Daoy (cell line): ENCODE results near the gene CRABP2. TPM values are rescaled to one million over a fixed set of nuclear protein-coding genes. Genes with fewer than 3 reads are reported as not detected.

ENCODE experiments used
- DNase-seq: peaks from one replicate; pipeline ENCODE4 v3.0.0-alpha.2; 2015; ENCODE audit warnings: low read depth
- total RNA-seq: library from RNA; depleted of rRNA; stranded (reverse); fragments of >200 nt; shearing (Covaris generic); gene quantifications from 2 replicates; pipeline ENCODE4 v1.2.3, GENCODE V29; 2014

CRABP2 gene
- total RNA-seq, 1 experiment from 2014 or later, result 21.4 TPM

- DNase-seq, result peak; percentile 77
These were observed 13.5 kb downstream of the CRABP2 start for GRCh38 chr1:156691665-156692440.

GRCh38 chr1:156691191-156691590 lies 14.2 kb downstream of the CRABP2 start:
- DNase-seq, result no peak

GRCh38 chr1:156690675-156691036 lies 14.7 kb downstream of the CRABP2 start:
- DNase-seq, result no peak

GRCh38 chr1:156689953-156690674 lies 15.3 kb downstream of the CRABP2 start:
- DNase-seq, result peak; percentile 38

- peak; percentile 90 for DNase-seq
These were observed 16.1 kb downstream of the CRABP2 start for GRCh38 chr1:156689035-156689952.

- peak; percentile 72 for DNase-seq
These were observed 21.1 kb downstream of the CRABP2 start for GRCh38 chr1:156684227-156684782.

- DNase-seq, result no peak
These were observed 23.1 kb downstream of the CRABP2 start for GRCh38 chr1:156682166-156682890.

GRCh38 chr1:156681196-156681960 lies 24.0 kb downstream of the CRABP2 start:
- DNase-seq, result no peak

GRCh38 chr1:156680056-156680455 lies 25.3 kb downstream of the CRABP2 start:
- no peak for DNase-seq

GRCh38 chr1:156677616-156678596 lies 27.5 kb downstream of the CRABP2 start:
- DNase-seq, result peak; percentile 84

GRCh38 chr1:156676820-156677615 lies 28.4 kb downstream of the CRABP2 start, which contains the start of gene NES:
Gene NES, minus strand, starts transcription at chr1:156677407. Its CDS starts 143 bp downstream, at chr1:156677264.
- DNase-seq, result no peak

- no peak for DNase-seq
These were observed 29.1 kb downstream of the CRABP2 start for GRCh38 chr1:156676114-156676819.

- no peak for DNase-seq
These were observed 29.9 kb downstream of the CRABP2 start for GRCh38 chr1:156675210-156676113.

- peak; percentile 76 for DNase-seq
These were observed 31.8 kb downstream of the CRABP2 start for GRCh38 chr1:156673387-156674121.

GRCh38 chr1:156671804-156672203 lies 33.6 kb downstream of the CRABP2 start:
- DNase-seq, result no peak

- no peak for DNase-seq
These were observed 34.6 kb downstream of the CRABP2 start for GRCh38 chr1:156670791-156671190.
